Esophagus squamous epithelium (tissue), 5 donors: ENCODE measurements around the gene AHNAK. TPM values are rescaled to one million over a fixed set of nuclear protein-coding genes. Genes with fewer than 3 reads are reported as not detected.
A peak's percentile ranks its signal among the peaks of the same experiment; 100 is the strongest.
"Not testable (repeated sequence)": the region's sequence is repeated elsewhere in the genome, so short reads cannot be mapped to it uniquely, and the experiment has no call there.

Experiments used
- DNase-seq: peaks from one replicate; lab custom pipeline; 2025; lab: John Stamatoyannopoulos, UW
- H3K27ac ChIP-seq, 4 donors: fragments of 200-600 bp; sonication (generic); one replicate each; pipeline ENCODE4 v1.5.1; 2016 to 2019; ENCODE audit warnings: mild to moderate bottlenecking in 1 of 4
- H3K27me3 ChIP-seq, 4 donors: fragments of 200-600 bp; sonication (generic); 1 replicate in 3 of 4; 2 replicates in 1 of 4; pipeline versions ENCODE4 v1.5.1 to v1.6.0; 2017 to 2021; ENCODE audit warnings: antibody characterized with exemption in 1 of 4
- H3K36me3 ChIP-seq, 3 donors: fragments of 200-600 bp; sonication (generic); one replicate each; pipeline ENCODE4 v1.5.1; 2016 to 2019
- H3K4me1 ChIP-seq, 3 donors: fragments of 200-600 bp; sonication (generic); one replicate each; pipeline ENCODE4 v1.5.1; 2017 to 2019
- H3K4me3 ChIP-seq, 4 donors: fragments of 200-600 bp; sonication (generic); 1 replicate in 3 of 4; 2 replicates in 1 of 4; pipeline ENCODE4 v1.5.1; 2016 to 2019; ENCODE audit warnings: mild to moderate bottlenecking in 2 of 4, moderate library complexity in 1 of 4
- H3K9me3 ChIP-seq, 3 donors: fragments of 200-600 bp; sonication (generic); one replicate each; pipeline ENCODE4 v1.5.1; 2016 to 2019
- CTCF ChIP-seq, 6 experiments: fragments of 450-650 bp in 4 of 6; fragments of 200-600 bp in 2 of 6; sonication (generic) in 2 of 6; IDR thresholded peaks; one replicate each; pipeline ENCODE4 v1.5.1; 2016 to 2019; ENCODE audit warnings: antibody characterized with exemption in 6 of 6, mild to moderate bottlenecking in 4 of 6, moderate library complexity in 4 of 6
- POLR2A ChIP-seq, 4 donors: fragments of 450-650 bp; IDR thresholded peaks; one replicate each; pipeline ENCODE4 v1.6.1; 2017; ENCODE audit warnings: antibody characterized with exemption in 4 of 4, mild to moderate bottlenecking in 4 of 4, moderate library complexity in 3 of 4
- WGBS, 2 donors: methylation state at CpG; one replicate each; pipeline ENCODE4 v1.1.5; 2018; 5-methylcytosine and 5-hydroxymethylcytosine counted together
- intact Hi-C: fragments of 100-400 bp; cut with DNase I; formaldehyde crosslinking; loops from one replicate; pipeline ENCODE4 v1.15.0; 2022
- total RNA-seq, 4 donors: library from RNA; depleted of rRNA; stranded (reverse); fragments of >200 nt; gene quantifications; one replicate each; pipeline ENCODE4 v1.1.0, GENCODE V29; 2016
- donor health status: DM: yes; HTN: yes; CAD: no.

AHNAK gene
- total RNA-seq, 4 donors from 2014 or later: 695 to 1,250 (median 954) TPM

- no peaks in the 10 kb centered on the region for H3K9me3 ChIP-seq
- H3K4me1 ChIP-seq: peaks cover 24 to 75% (median 38%) of the 10 kb centered on the region in 3 donors
- H3K36me3 ChIP-seq: peaks cover 0 to 74% (median 29%) of the 10 kb centered on the region in 3 donors
- TF ChIP-seq POLR2A (IDR thresholded peaks at IDR 0.05): no peak
- TF ChIP-seq CTCF (IDR thresholded peaks at IDR 0.05): no peak
- WGBS, 2 donors: 53 to 61% methylated on average over 12 of the region's 12 CpGs
- H3K27ac ChIP-seq: peak overlapping the region; percentile 82 to 96 (median 90)
- no peak for DNase-seq
- H3K4me3 ChIP-seq: peak overlapping the region; percentile 58 to 89 (median 82)
- intact Hi-C loops: no loop called here
- H3K27me3 ChIP-seq: no peaks in the 10 kb centered on the region
Observed at GRCh38 chr11:62572431-62572830, 25.8 kb upstream of the AHNAK start.

GRCh38 chr11:62571493-62571892 is 24.9 kb upstream of the AHNAK start:
- H3K9me3 ChIP-seq, H3K4me3 ChIP-seq, H3K27me3 ChIP-seq, intact Hi-C loops, DNase-seq: not testable (repeated sequence)
- Histone ChIP-seq H3K27ac (peak overlapping the region in 1 of 4 donors; percentile 96), H3K4me1 (peaks cover 19 to 67% (median 36%) of the 10 kb centered on the region in 3 donors), H3K36me3 (peaks cover 0 to 74% (median 38%) of the 10 kb centered on the region in 3 donors)
- 44 to 81% methylated on average over 3 to 4 of the region's 5 CpGs for whole genome bisulfite sequencing, 2 donors

- H3K4me3 ChIP-seq, DNase-seq, intact Hi-C loops, H3K27me3 ChIP-seq, H3K9me3 ChIP-seq: not testable (repeated sequence)
- Histone ChIP-seq H3K27ac (peak overlapping the region in 1 of 4 donors; percentile 11), H3K36me3 (peaks cover 0 to 74% (median 41%) of the 10 kb centered on the region in 3 donors), H3K4me1 (peaks cover 17 to 67% (median 31%) of the 10 kb centered on the region in 3 donors)
- 84 to 87% methylated on average over 5 of the region's 5 CpGs for WGBS, 2 donors
Observed at GRCh38 chr11:62570903-62571302, 24.3 kb upstream of the AHNAK start.

- no peaks in the 10 kb centered on the region for H3K27me3 ChIP-seq
- peak overlapping the region in 1 of 4 donors; percentile 9 for H3K27ac ChIP-seq
- no peak for DNase-seq
- intact Hi-C loops: no loop called here
- no peak overlapping the region for H3K4me3 ChIP-seq
- H3K9me3 ChIP-seq: no peaks in the 10 kb centered on the region
- H3K36me3 ChIP-seq: peaks cover 0 to 81% (median 47%) of the 10 kb centered on the region in 3 donors
- H3K4me1 ChIP-seq: peaks cover 4 to 56% (median 18%) of the 10 kb centered on the region in 3 donors
- TF ChIP-seq CTCF (IDR thresholded peaks at IDR 0.05) (no peak), POLR2A (IDR thresholded peaks at IDR 0.05) (no peak)
- WGBS, 2 donors: 50 to 74% methylated on average over 1 of the region's 1 CpG
Observed at GRCh38 chr11:62569611-62570010, 23.0 kb upstream of the AHNAK start.

- Histone ChIP-seq H3K27ac (peak overlapping the region in 1 of 4 donors; percentile 16), H3K4me1 (peaks cover 0 to 54% (median 8%) of the 10 kb centered on the region in 3 donors), H3K27me3 (no peaks in the 10 kb centered on the region), H3K4me3 (no peak overlapping the region), H3K9me3 (no peaks in the 10 kb centered on the region), H3K36me3 (peaks cover 10 to 100% (median 60%) of the 10 kb centered on the region in 3 donors)
- TF ChIP-seq POLR2A (IDR thresholded peaks at IDR 0.05) (no peak), CTCF (IDR thresholded peaks at IDR 0.05) (no peak)
- DNase-seq: no peak
- WGBS, 2 donors: 72 to 76% methylated on average over 8 of the region's 8 CpGs
- intact Hi-C loops: no loop called here
Observed at GRCh38 chr11:62567018-62567633, 20.5 kb upstream of the AHNAK start.

- TF ChIP-seq POLR2A (IDR thresholded peaks at IDR 0.05) (no peak), CTCF (IDR thresholded peaks at IDR 0.05) (no peak)
- Histone ChIP-seq H3K4me3 (no peak overlapping the region), H3K27ac (peak overlapping the region in 2 of 4 donors; percentile 7 to 36), H3K4me1 (peaks cover under 1 to 54% (median 9%) of the 10 kb centered on the region in 3 donors), H3K27me3 (no peaks in the 10 kb centered on the region), H3K36me3 (peaks cover 10 to 98% (median 51%) of the 10 kb centered on the region in 3 donors), H3K9me3 (no peaks in the 10 kb centered on the region)
- intact Hi-C loops: no loop called here
- WGBS, 2 donors: 90 to 91% methylated on average over 8 of the region's 8 CpGs
- DNase-seq: no peak
Observed at GRCh38 chr11:62566247-62566646, 19.6 kb upstream of the AHNAK start.
